ENCODE data around the gene STX1B.

GRCh38 chr16:30996985-30997724 lies 13.3 kb downstream of the STX1B start:
- no peak for TF ChIP-seq CTCF (IDR thresholded peaks at IDR 0.05)
- no peak for TF ChIP-seq POLR2A (IDR thresholded peaks at IDR 0.05)
- no peak for TF ChIP-seq EP300 (IDR thresholded peaks at IDR 0.05)

All from ovary (tissue), 3 donors.